Right lobe of liver (tissue), 6 donors: ENCODE measurements around the gene INPP4A. TPM values are rescaled to one million over a fixed set of nuclear protein-coding genes. Genes with fewer than 3 reads are reported as not detected.
"Not testable (repeated sequence)": the region's sequence is repeated elsewhere in the genome, so short reads cannot be mapped to it uniquely, and the experiment has no call there.

Experiments
- ATAC-seq, 4 donors: fragments of 200-7000 bp; cut with Tn5 transposase; one replicate each; pipeline ENCODE4 v1.9.1; 2020; ENCODE audit warnings: mild to moderate bottlenecking in 4 of 4, moderate library complexity in 4 of 4
- DNase-seq, 3 donors: peaks; one replicate each; pipeline ENCODE4 v3.0.0-alpha.2; 2020
- H3K27ac ChIP-seq, 3 donors: fragments of 200-600 bp; one replicate each; pipeline ENCODE4 v1.8.0; 2022
- H3K27me3 ChIP-seq, 2 donors: fragments of 200-600 bp; one replicate each; pipeline ENCODE4 v1.8.0; 2022
- H3K36me3 ChIP-seq, 4 donors: fragments of 200-600 bp; sonication (generic) in 1 of 4; one replicate each; pipeline versions ENCODE4 v1.5.1 to v1.8.0; 2017 to 2022; ENCODE audit warnings: control low read depth in 1 of 4
- H3K4me1 ChIP-seq, 4 donors: fragments of 200-600 bp; sonication (generic) in 1 of 4; one replicate each; pipeline versions ENCODE4 v1.5.1 to v1.8.0; 2017 to 2022; ENCODE audit warnings: control low read depth in 1 of 4
- H3K4me3 ChIP-seq, 3 donors: fragments of 200-600 bp; one replicate each; pipeline ENCODE4 v1.8.0; 2022
- H3K9me3 ChIP-seq, 4 donors: fragments of 200-600 bp; sonication (generic) in 1 of 4; one replicate each; pipeline versions ENCODE4 v1.5.1 to v1.8.0; 2017 to 2022; ENCODE audit warnings: control low read depth in 1 of 4
- POLR2A ChIP-seq: fragments of 450-650 bp; IDR thresholded peaks from one replicate; pipeline ENCODE4 v1.6.1; 2017; ENCODE audit warnings: antibody characterized with exemption, mild to moderate bottlenecking
- WGBS: methylation state at CpG from one replicate; pipeline ENCODE4 v1.1.6; 2018; ENCODE audit warnings: low coverage, low lambda C conversion rate; ENCODE audit not compliant: insufficient coverage; ENCODE audit errors: missing lambda C conversion rate; 5-methylcytosine and 5-hydroxymethylcytosine counted together
- intact Hi-C, 2 donors: fragments of 100-400 bp; cut with DNase I; formaldehyde crosslinking; loops; one replicate each; pipeline versions ENCODE4 v1.11.2 to v1.14.1; 2022
- total RNA-seq, 6 experiments: library from RNA; depleted of rRNA in 2 of 6; stranded (reverse); fragments of >200 nt in 2 of 6; fragmentation: NEBNext Ultra II Directional in 3 of 6; extraction: Animal tissue kit (Norgen Biotek cat#: 25700) in 3 of 6; gene quantifications; one replicate each; pipeline versions ENCODE4 v1.1.0 to v1.2.4, GENCODE V29; 2016 to 2023
- TF ChIP-seq, protein P1 (sequence below), 4 donors: fragments of 200-600 bp in 3 of 4; fragments of 450-650 bp in 1 of 4; IDR thresholded peaks; one replicate each; pipeline versions ENCODE4 v1.5.1 to v1.8.0; 2016 to 2022; ENCODE audit warnings: antibody characterized with exemption in 4 of 4, mild to moderate bottlenecking in 2 of 4
- donor health status: DM: no; HTN: yes; CAD: no.
- donor health status: DM: no; HTN: no; CAD: no.
- donor health status: DM: no; HTN: no; CAD: no.
- donor health status: DM: no; HTN: yes; CAD: no.
- donor health status: DM: no; HTN: yes; CAD: no.

INPP4A gene
- total RNA-seq, 6 experiments from 2014 or later: 6.5 to 10.4 (median 8.0) TPM

DNA sequence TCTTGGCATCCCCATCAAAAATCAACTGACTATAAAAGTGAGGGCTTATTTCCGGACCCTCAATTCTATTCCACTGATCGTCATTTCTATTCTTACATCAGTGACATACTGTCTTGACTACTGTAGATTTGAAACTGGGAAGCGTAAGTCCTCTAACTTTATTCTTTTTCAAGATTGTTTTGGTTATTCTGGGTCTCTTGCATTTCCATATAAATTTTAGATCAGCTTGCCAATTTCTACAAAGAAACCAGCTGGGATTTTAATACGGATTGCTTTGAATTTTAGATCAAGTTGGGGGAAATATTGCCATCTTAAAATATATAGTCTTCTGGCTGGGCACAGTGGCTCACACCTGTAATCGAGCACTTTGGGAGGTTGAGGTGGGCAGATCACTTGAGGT lies 17.9 kb upstream of the INPP4A start:
- no peak overlapping the region for H3K4me3 ChIP-seq
- TF ChIP-seq, protein P1, sequence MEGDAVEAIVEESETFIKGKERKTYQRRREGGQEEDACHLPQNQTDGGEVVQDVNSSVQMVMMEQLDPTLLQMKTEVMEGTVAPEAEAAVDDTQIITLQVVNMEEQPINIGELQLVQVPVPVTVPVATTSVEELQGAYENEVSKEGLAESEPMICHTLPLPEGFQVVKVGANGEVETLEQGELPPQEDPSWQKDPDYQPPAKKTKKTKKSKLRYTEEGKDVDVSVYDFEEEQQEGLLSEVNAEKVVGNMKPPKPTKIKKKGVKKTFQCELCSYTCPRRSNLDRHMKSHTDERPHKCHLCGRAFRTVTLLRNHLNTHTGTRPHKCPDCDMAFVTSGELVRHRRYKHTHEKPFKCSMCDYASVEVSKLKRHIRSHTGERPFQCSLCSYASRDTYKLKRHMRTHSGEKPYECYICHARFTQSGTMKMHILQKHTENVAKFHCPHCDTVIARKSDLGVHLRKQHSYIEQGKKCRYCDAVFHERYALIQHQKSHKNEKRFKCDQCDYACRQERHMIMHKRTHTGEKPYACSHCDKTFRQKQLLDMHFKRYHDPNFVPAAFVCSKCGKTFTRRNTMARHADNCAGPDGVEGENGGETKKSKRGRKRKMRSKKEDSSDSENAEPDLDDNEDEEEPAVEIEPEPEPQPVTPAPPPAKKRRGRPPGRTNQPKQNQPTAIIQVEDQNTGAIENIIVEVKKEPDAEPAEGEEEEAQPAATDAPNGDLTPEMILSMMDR (IDR thresholded peaks at IDR 0.05): no peak
- TF ChIP-seq POLR2A: no peak
- H3K27ac ChIP-seq: no peak overlapping the region
- no peaks in the 10 kb centered on the region for H3K27me3 ChIP-seq
- no peaks in the 10 kb centered on the region for H3K9me3 ChIP-seq
- 82% methylated on average over 5 of the region's 5 CpGs for WGBS
- ATAC-seq (no peak), DNase-seq (no peak)
- no peaks in the 10 kb centered on the region for H3K4me1 ChIP-seq
- no peaks in the 10 kb centered on the region for H3K36me3 ChIP-seq
- intact Hi-C loops: no loop called here

- TF ChIP-seq, protein P1 (IDR thresholded peaks at IDR 0.05): no peak
- no peak for TF ChIP-seq POLR2A
These were observed 12.5 kb upstream of the INPP4A start for GRCh38 chr2:98432145-98432544.

DNA sequence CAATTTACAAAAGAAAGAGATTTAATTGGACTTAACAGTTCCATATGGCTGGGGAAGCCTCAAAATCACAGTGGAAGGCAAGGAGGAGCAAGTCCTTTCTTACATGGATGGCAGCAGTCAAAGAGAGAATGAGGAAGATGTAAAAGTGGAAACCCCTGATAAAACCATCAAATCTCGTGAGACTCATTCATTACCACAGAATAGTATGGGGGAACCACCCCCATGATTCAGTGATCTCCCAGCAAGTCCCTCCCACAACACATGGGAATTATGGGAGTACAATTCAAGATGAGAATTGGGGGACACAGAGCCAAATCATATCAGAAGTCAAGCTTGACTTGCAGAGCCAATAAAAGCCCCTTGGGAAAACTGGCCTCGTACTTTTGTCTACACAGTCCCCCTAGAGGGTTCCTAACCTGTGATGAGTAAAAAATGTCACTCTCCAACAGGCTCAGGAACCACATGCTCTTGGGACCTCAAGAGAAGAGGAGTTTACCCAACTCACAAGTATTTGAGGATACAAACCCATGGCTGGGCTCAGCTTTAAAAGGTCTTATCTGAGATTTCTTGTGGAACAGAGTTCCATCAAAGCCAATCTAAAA lies 11.2 kb upstream of the INPP4A start:
- no peaks in the 10 kb centered on the region for H3K4me1 ChIP-seq
- TF ChIP-seq POLR2A: no peak
- TF ChIP-seq, protein P1 (IDR thresholded peaks at IDR 0.05): no peak
- no peaks in the 10 kb centered on the region for H3K27me3 ChIP-seq
- 86% methylated on average over 2 of the region's 2 CpGs for WGBS
- H3K9me3 ChIP-seq: no peaks in the 10 kb centered on the region
- intact Hi-C loops: no loop called here
- no peak overlapping the region for H3K4me3 ChIP-seq
- ATAC-seq (no peak), DNase-seq (no peak)
- H3K27ac ChIP-seq: no peak overlapping the region
- H3K36me3 ChIP-seq: no peaks in the 10 kb centered on the region

More at GRCh38 chr2:98432145-98432544, 12.5 kb upstream of the INPP4A start:
- DNase-seq (no peak), ATAC-seq (no peak)
- Histone ChIP-seq H3K4me3 (no peak overlapping the region), H3K9me3 (no peaks in the 10 kb centered on the region), H3K27me3 (no peaks in the 10 kb centered on the region), H3K36me3 (no peaks in the 10 kb centered on the region), H3K27ac (no peak overlapping the region), H3K4me1 (no peaks in the 10 kb centered on the region)
- intact Hi-C loops: no loop called here

DNA sequence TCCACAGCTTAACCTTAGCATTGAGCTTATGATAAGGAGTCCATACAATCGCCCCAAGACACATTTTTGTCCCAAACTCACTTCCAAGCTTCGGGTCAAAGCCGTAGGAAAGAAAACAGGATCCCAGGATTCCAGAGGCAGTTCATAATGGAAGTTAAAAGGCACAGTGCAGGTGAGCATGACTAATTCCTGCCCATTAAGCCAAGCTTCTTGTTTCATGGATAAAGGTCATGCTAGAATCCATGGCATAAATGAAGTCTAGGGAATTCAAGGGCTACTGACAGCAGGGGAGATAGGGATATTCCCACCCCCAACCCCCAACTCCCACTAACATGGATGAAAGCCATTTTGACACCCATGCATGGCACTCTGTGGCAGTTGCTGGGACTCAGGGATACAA lies 10.2 kb upstream of the INPP4A start:
- TF ChIP-seq, protein P1 (IDR thresholded peaks at IDR 0.05): no peak
- no peak for TF ChIP-seq POLR2A
- intact Hi-C loops: no loop called here
- H3K27ac ChIP-seq: no peak overlapping the region
- WGBS: 73% methylated on average over 3 of the region's 3 CpGs
- no peaks in the 10 kb centered on the region for H3K4me1 ChIP-seq
- ATAC-seq: no peak
- DNase-seq: no peak
- no peak overlapping the region for H3K4me3 ChIP-seq
- H3K36me3 ChIP-seq: no peaks in the 10 kb centered on the region
- no peaks in the 10 kb centered on the region for H3K9me3 ChIP-seq
- H3K27me3 ChIP-seq: no peaks in the 10 kb centered on the region

DNA sequence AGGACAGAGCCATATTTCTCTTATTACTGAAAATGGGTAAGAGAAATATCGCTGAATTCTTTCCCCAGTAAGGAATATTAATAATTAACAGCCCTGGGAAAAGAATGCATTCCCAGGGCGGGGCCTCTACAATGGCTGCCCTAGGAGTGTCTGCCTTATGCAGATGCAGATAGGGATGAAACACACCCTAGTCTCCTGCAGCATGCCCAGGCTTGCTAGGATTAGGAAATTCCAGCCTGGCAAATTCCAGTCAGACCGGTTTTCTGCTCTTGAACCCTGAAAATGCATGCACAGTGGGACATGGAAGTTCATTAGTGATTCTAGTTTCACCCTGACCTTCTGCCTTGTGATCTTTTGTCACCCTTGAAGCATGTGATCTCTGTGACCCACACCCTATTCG lies 9.0 kb upstream of the INPP4A start:
- intact Hi-C loops, ATAC-seq, H3K36me3 ChIP-seq, DNase-seq, H3K4me1 ChIP-seq, H3K9me3 ChIP-seq, H3K4me3 ChIP-seq, H3K27ac ChIP-seq, H3K27me3 ChIP-seq: not testable (repeated sequence)
- 86% methylated on average over 3 of the region's 4 CpGs for WGBS
